Chondrocyte (in vitro differentiated cells): ENCODE results near the gene KCNMB3. TPM values are rescaled to one million over a fixed set of nuclear protein-coding genes. Genes with fewer than 3 reads are reported as not detected.
"Not testable (repeated sequence)": the region's sequence is repeated elsewhere in the genome, so short reads cannot be mapped to it uniquely, and the experiment has no call there.

ENCODE experiments used
- DNase-seq: peaks from one replicate; pipeline ENCODE4 v3.0.0; 2021; ENCODE audit warnings: mixed read lengths, low spot score
- H3K27ac Mint-ChIP-seq: one replicate; pipeline ENCODE4 v1.8.0; 2021; ENCODE audit warnings: mild to moderate bottlenecking, moderate library complexity, mixed read lengths; ENCODE audit not compliant: unreplicated experiment
- H3K27me3 Mint-ChIP-seq: 2 replicates; pipeline ENCODE4 v1.8.0; 2021; ENCODE audit warnings: low read depth, mixed read lengths
- H3K36me3 Mint-ChIP-seq: 2 replicates; pipeline ENCODE4 v1.8.0; 2021; ENCODE audit warnings: low read depth, mixed read lengths
- H3K4me1 Mint-ChIP-seq: 2 replicates; pipeline ENCODE4 v1.8.0; 2021; ENCODE audit warnings: low read depth, mild to moderate bottlenecking, mixed read lengths
- H3K4me3 Mint-ChIP-seq: one replicate; pipeline ENCODE4 v1.8.0; 2021; ENCODE audit warnings: mild to moderate bottlenecking, moderate library complexity, mixed read lengths; ENCODE audit not compliant: unreplicated experiment
- H3K9me3 Mint-ChIP-seq: 2 replicates; pipeline ENCODE4 v1.8.0; 2021; ENCODE audit warnings: low read depth, mixed read lengths
- CTCF ChIP-seq: fragments of 200-600 bp; sonication (generic); IDR thresholded peaks from 2 replicates; pipeline ENCODE4 v1.5.0; 2021; ENCODE audit warnings: antibody characterized with exemption, mild to moderate bottlenecking, moderate library complexity
- total RNA-seq: library from RNA; stranded (reverse); gene quantifications from 3 replicates; pipeline ENCODE4 v1.2.1, GENCODE V29; 2021

KCNMB3 gene
- total RNA-seq, 1 donor from 2014 or later, result 2.0 TPM

GRCh38 chr3:179278932-179279693 is 28.2 kb upstream of the KCNMB3 start:
- Mint-ChIP-seq H3K4me1 (no peaks in the 10 kb centered on the region), H3K4me3 (no peak overlapping the region), H3K27me3 (peaks cover 2% of the 10 kb centered on the region), H3K27ac (no peak overlapping the region), H3K9me3 (no peaks in the 10 kb centered on the region), H3K36me3 (peaks cover 2% of the 10 kb centered on the region)
- TF ChIP-seq CTCF, result no peak
- DNase-seq, result no peak

- no peak for TF ChIP-seq CTCF
- Mint-ChIP-seq H3K4me3 (no peak overlapping the region), H3K27me3 (no peaks in the 10 kb centered on the region), H3K27ac (no peak overlapping the region), H3K4me1 (no peaks in the 10 kb centered on the region), H3K36me3 (no peaks in the 10 kb centered on the region), H3K9me3 (no peaks in the 10 kb centered on the region)
- DNase-seq, result no peak
These were observed 27.2 kb upstream of the KCNMB3 start for GRCh38 chr3:179278151-179278550.

GRCh38 chr3:179276743-179277142 is 25.8 kb upstream of the KCNMB3 start:
- Mint-ChIP-seq H3K27me3 (no peaks in the 10 kb centered on the region), H3K4me3 (no peak overlapping the region), H3K9me3 (no peaks in the 10 kb centered on the region), H3K36me3 (no peaks in the 10 kb centered on the region), H3K27ac (no peak overlapping the region), H3K4me1 (no peaks in the 10 kb centered on the region)
- no peak for TF ChIP-seq CTCF
- no peak for DNase-seq

DNA sequence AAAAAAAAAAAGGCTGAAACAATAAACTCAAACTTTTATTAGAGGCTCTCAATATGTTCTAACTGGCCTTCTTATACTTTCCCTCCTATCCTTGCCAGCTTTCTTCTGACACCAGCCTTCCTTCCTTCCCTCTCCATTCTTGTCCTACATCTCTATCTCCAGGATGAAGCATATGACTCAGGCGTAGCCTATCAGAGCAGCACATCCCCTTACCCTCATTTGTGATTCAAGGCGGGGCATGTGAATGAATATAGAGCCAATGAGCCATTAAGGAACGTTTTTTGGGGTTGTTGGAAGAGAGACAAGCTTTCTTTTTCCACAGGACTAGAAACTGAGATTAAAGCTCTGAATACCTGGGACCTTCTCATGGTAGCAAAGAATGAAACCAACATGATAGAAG is 25.1 kb upstream of the KCNMB3 start:
- TF ChIP-seq CTCF, result no peak

DNA sequence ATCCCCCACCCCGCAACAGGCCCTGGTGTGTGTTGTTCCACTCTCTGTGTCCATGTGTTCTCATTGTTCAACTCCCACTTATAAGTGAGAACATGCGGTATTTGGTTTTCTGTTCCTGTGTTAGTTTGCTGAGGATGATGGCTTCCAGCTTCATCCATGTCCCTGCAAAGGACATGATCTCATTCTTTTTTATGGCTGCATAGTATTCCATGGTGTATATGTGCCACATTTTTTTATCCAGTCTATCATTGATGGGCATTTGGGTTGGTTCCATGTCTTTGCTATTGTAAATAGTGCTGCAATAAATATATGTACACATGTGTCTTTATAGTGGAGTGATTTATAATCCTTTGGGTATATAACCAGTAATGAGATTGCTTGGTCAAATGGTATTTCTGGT is 23.5 kb upstream of the KCNMB3 start:
- H3K27me3 Mint-ChIP-seq, H3K36me3 Mint-ChIP-seq, DNase-seq, H3K4me3 Mint-ChIP-seq, H3K9me3 Mint-ChIP-seq, H3K27ac Mint-ChIP-seq, H3K4me1 Mint-ChIP-seq: not testable (repeated sequence)

More for the DNA sequence above, 25.1 kb upstream of the KCNMB3 start:
- no peaks in the 10 kb centered on the region for H3K27me3 Mint-ChIP-seq
- H3K27ac Mint-ChIP-seq, result no peak overlapping the region
- no peak for DNase-seq
- no peaks in the 10 kb centered on the region for H3K4me1 Mint-ChIP-seq
- no peaks in the 10 kb centered on the region for H3K9me3 Mint-ChIP-seq
- no peaks in the 10 kb centered on the region for H3K36me3 Mint-ChIP-seq
- H3K4me3 Mint-ChIP-seq, result no peak overlapping the region

- no peak overlapping the region for H3K4me3 Mint-ChIP-seq
- H3K36me3 Mint-ChIP-seq, result no peaks in the 10 kb centered on the region
- no peak overlapping the region for H3K27ac Mint-ChIP-seq
- no peak for DNase-seq
- no peaks in the 10 kb centered on the region for H3K27me3 Mint-ChIP-seq
- H3K4me1 Mint-ChIP-seq, result no peaks in the 10 kb centered on the region
- peak; percentile 76 for TF ChIP-seq CTCF
- H3K9me3 Mint-ChIP-seq, result no peaks in the 10 kb centered on the region
These were observed 21.5 kb upstream of the KCNMB3 start for GRCh38 chr3:179272385-179272784.
